ENCODE data around the gene EVL.

The EVL gene

GRCh38 chr14:100086361-100086760 lies 21.1 kb downstream of the EVL start:
- no peak for DNase-seq

GRCh38 chr14:100088226-100088625 lies 23.0 kb downstream of the EVL start:
- DNase-seq = no peak

GRCh38 chr14:100091386-100091785 lies 26.2 kb downstream of the EVL start:
- DNase-seq = no peak

GRCh38 chr14:100092832-100093231 lies 27.6 kb downstream of the EVL start:
- DNase-seq = no peak

- DNase-seq = no peak
These were observed 28.1 kb downstream of the EVL start for GRCh38 chr14:100093319-100093718.

- DNase-seq = no peak
These were observed 31.4 kb downstream of the EVL start for GRCh38 chr14:100096656-100097055.

- no peak for DNase-seq
These were observed 32.9 kb downstream of the EVL start for GRCh38 chr14:100098171-100098570.

- DNase-seq = no peak
These were observed 34.9 kb downstream of the EVL start for GRCh38 chr14:100100032-100100703.

GRCh38 chr14:100102156-100102785 lies 37.0 kb downstream of the EVL start:
- DNase-seq = no peak

GRCh38 chr14:100103250-100104005 lies 38.2 kb downstream of the EVL start:
- DNase-seq = no peak

GRCh38 chr14:100104006-100104352 lies 38.8 kb downstream of the EVL start:
- DNase-seq = no peak

- no peak for DNase-seq
These were observed 39.5 kb downstream of the EVL start for GRCh38 chr14:100104523-100105300.

- no peak for DNase-seq
These were observed 40.3 kb downstream of the EVL start for GRCh38 chr14:100105357-100106169.

GRCh38 chr14:100106250-100107112 lies 41.3 kb downstream of the EVL start:
- DNase-seq = no peak

GRCh38 chr14:100107236-100107635 lies 42.0 kb downstream of the EVL start:
- DNase-seq = no peak

- peak; percentile 23 for DNase-seq
These were observed 43.0 kb downstream of the EVL start for GRCh38 chr14:100108042-100108825.

GRCh38 chr14:100108840-100109593 lies 43.8 kb downstream of the EVL start:
- DNase-seq = no peak

GRCh38 chr14:100109594-100109955 lies 44.4 kb downstream of the EVL start:
- DNase-seq = no peak

- DNase-seq = no peak
These were observed 45.6 kb downstream of the EVL start for GRCh38 chr14:100110816-100111215.

Data from GF-D8 (cell line).